Common myeloid progenitor, CD34-positive (primary cell): ENCODE data around the gene SWAP70.

Experiments
- CTCF ChIA-PET: fragments of 350-600 bp; sonication (Branson Sonifier 250); formaldehyde crosslinking; loops from one replicate; lab custom pipeline; 2021; ENCODE audit warnings: antibody characterized with exemption; lab: Charles Lee
- POLR2A ChIA-PET: fragments of 350-600 bp; sonication (Branson Sonifier 250); formaldehyde crosslinking; loops from one replicate; lab custom pipeline; 2021; ENCODE audit warnings: antibody characterized with exemption; lab: Charles Lee
- DNase-seq, 3 donors: peaks; one replicate each; pipeline versions ENCODE4 v3.0.0 to v3.0.0-alpha.2; 2013
- H3K27ac ChIP-seq, 2 experiments: 1 replicate in 1 of 2; 2 replicates in 1 of 2; pipeline ENCODE4 v1.7.0; 2013; ENCODE audit warnings: inconsistent platforms in 2 of 2, low read length in 2 of 2, mild to moderate bottlenecking in 2 of 2, low read depth in 1 of 2, moderate library complexity in 1 of 2; ENCODE audit not compliant: severe bottlenecking in 2 of 2, insufficient read depth in 1 of 2, poor library complexity in 1 of 2
- H3K27me3 ChIP-seq, 5 experiments: replicated peaks in 2 of 5; 1 replicate in 3 of 5; 2 replicates in 2 of 5; pipeline versions ENCODE4 v1.6.1 to v1.7.0; 2013; ENCODE audit warnings: low read length in 4 of 5, mild to moderate bottlenecking in 2 of 5, moderate library complexity in 2 of 5, inconsistent platforms in 1 of 5; ENCODE audit not compliant: insufficient read depth in 5 of 5, control insufficient read depth in 4 of 5
- H3K36me3 ChIP-seq, 4 experiments: 1 replicate in 2 of 4; 2 replicates in 2 of 4; pipeline versions ENCODE4 v1.6.1 to v1.7.0; 2013; ENCODE audit warnings: low read length in 3 of 4, control low read depth in 1 of 4, mild to moderate bottlenecking in 1 of 4; ENCODE audit not compliant: control insufficient read depth in 4 of 4, insufficient read depth in 4 of 4
- H3K4me1 ChIP-seq, 4 experiments: 1 replicate in 3 of 4; 2 replicates in 1 of 4; pipeline versions ENCODE4 v1.6.1 to v1.7.1; 2013; ENCODE audit warnings: low read length in 3 of 4, mild to moderate bottlenecking in 3 of 4, control low read depth in 1 of 4, inconsistent platforms in 1 of 4, moderate library complexity in 1 of 4; ENCODE audit not compliant: control insufficient read depth in 4 of 4, insufficient read depth in 4 of 4; ENCODE audit errors: control extremely low read depth in 1 of 4
- H3K4me3 ChIP-seq, 7 experiments: 1 replicate in 4 of 7; 2 replicates in 3 of 7; pipeline versions ENCODE4 v1.5.1 to v1.7.0; 2013; ENCODE audit warnings: mild to moderate bottlenecking in 7 of 7, low read length in 6 of 7, moderate library complexity in 6 of 7, inconsistent platforms in 2 of 7, low read depth in 2 of 7, control low read depth in 1 of 7; ENCODE audit not compliant: insufficient read depth in 4 of 7, control insufficient read depth in 1 of 7; ENCODE audit errors: extremely low read depth in 1 of 7
- H3K9me3 ChIP-seq, 5 experiments: 1 replicate in 4 of 5; 2 replicates in 1 of 5; pipeline versions ENCODE4 v1.6.1 to v1.7.1; 2013; ENCODE audit warnings: low read length in 4 of 5, mild to moderate bottlenecking in 2 of 5, inconsistent platforms in 1 of 5, low read depth in 1 of 5, moderate library complexity in 1 of 5; ENCODE audit not compliant: control insufficient read depth in 4 of 5, insufficient read depth in 2 of 5; ENCODE audit errors: control extremely low read depth in 1 of 5
- whole genome bisulfite sequencing: methylation state at CpG from one replicate; pipeline ENCODE4 v1.1.5; 2013; ENCODE audit not compliant: insufficient coverage; 5-methylcytosine and 5-hydroxymethylcytosine counted together

Gene SWAP70

GRCh38 chr11:9747828-9748227, 84.0 kb downstream of the SWAP70 start:
- 95% methylated on average over 3 of the region's 5 CpGs for WGBS
- DNase-seq, result no peak
- ChIA-PET CTCF (interaction anchor here (0.8 to 8.0 kb wide), 38 partner anchors 9 to 555 kb away, joined by 3 to 80 read pairs (median 6); partner anchors contain the start of gene WEE1), POLR2A (no interaction called here)
- Histone ChIP-seq H3K4me3 (no peak overlapping the region), H3K27me3 (no peaks in the 10 kb centered on the region), H3K27ac (no peak overlapping the region), H3K36me3 (peaks cover 0 to 63% (median 11%) of the 10 kb centered on the region in 4 experiments), H3K9me3 (no peaks in the 10 kb centered on the region), H3K4me1 (peaks cover 3 to 51% (median 21%) of the 10 kb centered on the region in 4 experiments)

- peaks cover 3 to 57% (median 21%) of the 10 kb centered on the region in 4 experiments for H3K4me1 ChIP-seq
- WGBS, result 64% methylated on average over 4 of the region's 7 CpGs
- POLR2A ChIA-PET, result interaction anchor here (1.2 kb wide), 1 partner anchor 135 kb away, joined by 6 read pairs; no protein-coding TSS in a partner anchor
These were observed 84.6 kb downstream of the SWAP70 start for GRCh38 chr11:9748361-9748970.

GRCh38 chr11:9750551-9750950, 86.7 kb downstream of the SWAP70 start:
- POLR2A ChIA-PET, result interaction anchor here (0.7 kb wide), 1 partner anchor 103 kb away, joined by 3 read pairs; no protein-coding TSS in a partner anchor

More at GRCh38 chr11:9748361-9748970, 84.6 kb downstream of the SWAP70 start:
- no peaks in the 10 kb centered on the region for H3K27me3 ChIP-seq
- H3K4me3 ChIP-seq, result no peak overlapping the region
- peaks cover 0 to 63% (median 11%) of the 10 kb centered on the region in 4 experiments for H3K36me3 ChIP-seq
- no peaks in the 10 kb centered on the region for H3K9me3 ChIP-seq
- H3K27ac ChIP-seq, result no peak overlapping the region
- CTCF ChIA-PET, result interaction anchor here (0.6 to 8.0 kb wide), 42 partner anchors 9 to 555 kb away, joined by 3 to 80 read pairs (median 6); partner anchors contain the start of gene WEE1
- peak; percentile 85 to 92 (median 91) for DNase-seq

DNA sequence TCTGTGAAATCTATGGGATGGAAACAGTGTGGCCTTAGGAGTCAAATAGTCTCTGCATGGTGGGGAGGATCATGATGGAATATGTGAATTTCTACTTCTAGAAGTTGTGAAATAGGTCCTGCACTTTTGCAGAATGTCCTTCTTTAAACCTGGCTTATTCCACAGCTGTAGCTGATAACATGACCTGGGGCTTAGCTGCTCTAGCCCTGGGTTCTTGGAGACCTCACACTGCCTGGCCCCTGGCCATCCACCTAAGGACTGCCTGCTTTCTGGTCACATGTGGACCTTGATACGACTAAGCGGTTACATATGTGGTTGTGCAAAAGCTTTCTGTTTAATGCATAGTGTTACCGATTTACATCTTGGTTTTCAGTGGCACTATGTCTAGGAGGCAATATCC, 88.2 kb downstream of the SWAP70 start:
- H3K27ac ChIP-seq, result no peak overlapping the region
- no peaks in the 10 kb centered on the region for H3K9me3 ChIP-seq
- peaks cover 5 to 56% (median 24%) of the 10 kb centered on the region in 4 experiments for H3K4me1 ChIP-seq
- no peak overlapping the region for H3K4me3 ChIP-seq
- 90% methylated on average over 3 of the region's 3 CpGs for WGBS
- DNase-seq, result no peak
- ChIA-PET CTCF (interaction anchor here (0.8 to 1.0 kb wide), 2 partner anchors 117 to 139 kb away, joined by 3 read pairs; no protein-coding TSS in a partner anchor), POLR2A (no interaction called here)
- no peaks in the 10 kb centered on the region for H3K27me3 ChIP-seq
- peaks cover 0 to 46% (median 11%) of the 10 kb centered on the region in 4 experiments for H3K36me3 ChIP-seq

More at GRCh38 chr11:9750551-9750950, 86.7 kb downstream of the SWAP70 start:
- DNase-seq, result no peak
- no peak overlapping the region for H3K4me3 ChIP-seq
- CTCF ChIA-PET, result interaction anchor here (0.8 to 8.0 kb wide), 13 partner anchors 8 to 217 kb away, joined by 3 to 80 read pairs (median 8); no protein-coding TSS in a partner anchor
- H3K27ac ChIP-seq, result no peak overlapping the region
- H3K36me3 ChIP-seq, result peaks cover 0 to 59% (median 11%) of the 10 kb centered on the region in 4 experiments
- no peaks in the 10 kb centered on the region for H3K27me3 ChIP-seq
- 87% methylated on average over 3 of the region's 4 CpGs for WGBS
- peaks cover 2 to 55% (median 19%) of the 10 kb centered on the region in 4 experiments for H3K4me1 ChIP-seq
- H3K9me3 ChIP-seq, result no peaks in the 10 kb centered on the region

DNA sequence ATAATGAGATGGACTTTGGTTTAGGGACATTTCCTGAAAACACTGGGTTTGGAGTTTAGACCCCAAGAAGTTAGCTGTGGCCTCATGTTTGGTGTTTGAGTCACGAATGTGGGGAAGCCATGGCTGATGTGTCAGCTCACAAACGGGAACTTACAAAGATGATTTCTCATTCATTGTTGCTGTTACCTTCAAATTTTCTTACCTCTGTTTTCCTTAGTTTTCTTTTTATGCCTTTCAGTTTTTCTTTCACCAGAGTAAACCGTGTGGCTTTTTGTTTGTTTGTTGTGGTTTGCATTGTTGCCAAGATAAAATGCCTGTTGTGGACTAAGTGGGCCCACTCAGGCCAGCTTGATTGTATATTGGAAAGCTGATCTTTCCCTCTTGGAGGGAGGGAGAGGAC, 89.1 kb downstream of the SWAP70 start:
- Histone ChIP-seq H3K9me3 (no peaks in the 10 kb centered on the region), H3K4me3 (no peak overlapping the region), H3K4me1 (peaks cover 12 to 56% (median 30%) of the 10 kb centered on the region in 4 experiments), H3K27me3 (no peaks in the 10 kb centered on the region), H3K36me3 (peaks cover 0 to 37% (median 11%) of the 10 kb centered on the region in 4 experiments), H3K27ac (no peak overlapping the region)
- ChIA-PET CTCF (interaction anchor here (0.8 kb wide), 1 partner anchor 140 kb away, joined by 3 read pairs; no protein-coding TSS in a partner anchor), POLR2A (no interaction called here)
- peak in 2 of 3 donors; percentile 59 to 65 for DNase-seq
- 56% methylated on average over 1 of the region's 3 CpGs for WGBS

DNA sequence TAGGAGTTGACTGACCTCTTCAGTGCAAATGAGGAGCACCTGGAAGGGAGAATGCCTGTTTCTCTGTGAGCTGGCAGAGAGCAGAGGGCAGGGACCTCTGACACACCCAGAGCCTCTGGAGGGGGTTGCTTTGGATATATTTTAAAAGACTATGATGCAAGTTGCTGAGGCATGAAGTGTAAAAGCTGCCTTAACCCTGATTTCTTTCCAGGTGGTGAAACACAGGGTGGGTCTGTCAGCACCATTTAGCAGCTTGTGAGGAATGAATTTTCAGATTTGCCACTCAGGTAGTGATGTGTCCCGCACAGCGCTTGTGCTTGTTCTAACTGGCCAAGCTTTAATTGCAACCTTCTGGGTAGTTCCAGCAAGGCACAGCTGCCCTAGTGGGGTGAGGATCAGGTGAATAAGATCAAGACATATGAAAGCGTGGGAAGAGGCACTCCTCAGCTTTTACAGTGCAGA, 90.2 kb downstream of the SWAP70 start:
- peaks cover 12 to 58% (median 35%) of the 10 kb centered on the region in 4 experiments for H3K4me1 ChIP-seq
- POLR2A ChIA-PET, result no interaction called here
- DNase-seq, result no peak

More for the DNA sequence above, 90.2 kb downstream of the SWAP70 start:
- Histone ChIP-seq H3K36me3 (peaks cover 0 to 27% (median 11%) of the 10 kb centered on the region in 4 experiments), H3K4me3 (no peak overlapping the region), H3K27me3 (no peaks in the 10 kb centered on the region), H3K9me3 (no peaks in the 10 kb centered on the region), H3K27ac (no peak overlapping the region)
- 93% methylated on average over 2 of the region's 3 CpGs for WGBS
- CTCF ChIA-PET, result interaction anchor here (0.6 to 1.3 kb wide), 4 partner anchors 141 to 232 kb away, joined by 3 to 4 read pairs (median 4); no protein-coding TSS in a partner anchor
